C4-2B (cell line): ENCODE results near the gene FUT4.

Source experiments
- H3K27ac ChIP-seq: fragments of 450-650 bp; 2 replicates; pipeline ENCODE4 v1.5.1; 2017
- ZFX ChIP-seq: fragments of 450-650 bp; IDR thresholded peaks from 2 replicates; pipeline ENCODE4 v1.6.1; 2017
- TF ChIP-seq, protein P1 (sequence below): fragments of 450-650 bp; conservative IDR thresholded peaks from 2 replicates; pipeline ENCODE4 v1.5.1; 2017; ENCODE audit warnings: mild to moderate bottlenecking

FUT4 gene

DNA sequence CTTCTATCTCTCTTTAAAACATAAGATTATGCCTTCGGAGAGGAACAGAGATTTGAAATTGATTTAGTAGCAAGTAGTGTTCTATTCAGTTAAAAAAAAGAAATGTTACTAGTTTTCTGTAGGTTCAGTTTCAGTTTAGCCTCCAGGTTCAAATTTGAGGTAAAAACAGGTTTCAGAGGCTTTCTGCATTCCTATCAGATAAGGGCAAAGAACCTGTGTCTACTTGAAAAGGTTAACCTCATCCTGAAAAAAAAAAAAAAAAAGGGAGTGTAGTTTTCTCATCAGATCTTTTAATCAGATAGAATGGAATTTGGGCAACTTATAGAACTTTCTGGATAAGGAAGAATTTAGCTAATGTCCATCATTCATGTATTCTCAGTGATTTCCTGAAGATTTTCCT, 19.4 kb upstream of the FUT4 start:
- no peak overlapping the region for H3K27ac ChIP-seq
- TF ChIP-seq ZFX, result no peak
- TF ChIP-seq, protein P1, sequence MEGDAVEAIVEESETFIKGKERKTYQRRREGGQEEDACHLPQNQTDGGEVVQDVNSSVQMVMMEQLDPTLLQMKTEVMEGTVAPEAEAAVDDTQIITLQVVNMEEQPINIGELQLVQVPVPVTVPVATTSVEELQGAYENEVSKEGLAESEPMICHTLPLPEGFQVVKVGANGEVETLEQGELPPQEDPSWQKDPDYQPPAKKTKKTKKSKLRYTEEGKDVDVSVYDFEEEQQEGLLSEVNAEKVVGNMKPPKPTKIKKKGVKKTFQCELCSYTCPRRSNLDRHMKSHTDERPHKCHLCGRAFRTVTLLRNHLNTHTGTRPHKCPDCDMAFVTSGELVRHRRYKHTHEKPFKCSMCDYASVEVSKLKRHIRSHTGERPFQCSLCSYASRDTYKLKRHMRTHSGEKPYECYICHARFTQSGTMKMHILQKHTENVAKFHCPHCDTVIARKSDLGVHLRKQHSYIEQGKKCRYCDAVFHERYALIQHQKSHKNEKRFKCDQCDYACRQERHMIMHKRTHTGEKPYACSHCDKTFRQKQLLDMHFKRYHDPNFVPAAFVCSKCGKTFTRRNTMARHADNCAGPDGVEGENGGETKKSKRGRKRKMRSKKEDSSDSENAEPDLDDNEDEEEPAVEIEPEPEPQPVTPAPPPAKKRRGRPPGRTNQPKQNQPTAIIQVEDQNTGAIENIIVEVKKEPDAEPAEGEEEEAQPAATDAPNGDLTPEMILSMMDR, result no peak

DNA sequence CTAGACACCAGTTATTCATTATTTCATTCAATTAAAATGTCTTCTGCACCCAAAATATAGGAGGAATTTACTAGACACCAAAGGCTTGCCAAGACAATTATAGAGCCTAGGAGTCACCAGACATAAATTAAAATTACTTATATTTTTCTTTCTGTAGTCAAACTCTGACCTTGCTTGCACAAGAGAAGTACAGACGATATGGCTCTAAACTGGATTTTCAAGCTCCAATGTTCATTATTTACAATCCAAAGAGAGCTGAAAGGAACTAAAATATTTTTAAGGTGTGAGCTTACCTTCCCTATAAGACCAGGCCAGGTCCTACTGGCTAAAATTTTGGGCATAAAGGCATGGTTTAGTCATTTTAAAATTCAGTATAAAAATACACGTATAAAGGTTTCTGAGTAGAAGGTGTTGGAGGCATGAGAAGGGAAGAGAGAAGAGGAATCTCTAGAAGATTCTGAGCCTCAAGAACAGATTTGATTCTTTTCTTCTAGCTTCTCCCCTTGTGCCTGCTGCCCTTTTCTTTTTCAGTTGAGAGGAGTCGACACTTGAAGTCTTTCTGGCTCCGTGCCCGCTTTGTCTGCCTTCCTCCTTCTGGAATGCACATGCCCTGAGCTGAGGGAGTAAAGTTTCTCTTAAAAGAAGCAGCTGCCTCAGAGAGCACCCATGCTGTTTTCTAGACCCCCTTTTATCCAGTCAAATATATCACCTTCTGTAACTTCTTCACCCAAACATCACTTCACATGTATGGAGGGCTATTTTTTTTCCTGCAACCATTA, 18.0 kb upstream of the FUT4 start:
- TF ChIP-seq, protein P1, result no peak
- TF ChIP-seq ZFX, result no peak
- H3K27ac ChIP-seq, result no peak overlapping the region

DNA sequence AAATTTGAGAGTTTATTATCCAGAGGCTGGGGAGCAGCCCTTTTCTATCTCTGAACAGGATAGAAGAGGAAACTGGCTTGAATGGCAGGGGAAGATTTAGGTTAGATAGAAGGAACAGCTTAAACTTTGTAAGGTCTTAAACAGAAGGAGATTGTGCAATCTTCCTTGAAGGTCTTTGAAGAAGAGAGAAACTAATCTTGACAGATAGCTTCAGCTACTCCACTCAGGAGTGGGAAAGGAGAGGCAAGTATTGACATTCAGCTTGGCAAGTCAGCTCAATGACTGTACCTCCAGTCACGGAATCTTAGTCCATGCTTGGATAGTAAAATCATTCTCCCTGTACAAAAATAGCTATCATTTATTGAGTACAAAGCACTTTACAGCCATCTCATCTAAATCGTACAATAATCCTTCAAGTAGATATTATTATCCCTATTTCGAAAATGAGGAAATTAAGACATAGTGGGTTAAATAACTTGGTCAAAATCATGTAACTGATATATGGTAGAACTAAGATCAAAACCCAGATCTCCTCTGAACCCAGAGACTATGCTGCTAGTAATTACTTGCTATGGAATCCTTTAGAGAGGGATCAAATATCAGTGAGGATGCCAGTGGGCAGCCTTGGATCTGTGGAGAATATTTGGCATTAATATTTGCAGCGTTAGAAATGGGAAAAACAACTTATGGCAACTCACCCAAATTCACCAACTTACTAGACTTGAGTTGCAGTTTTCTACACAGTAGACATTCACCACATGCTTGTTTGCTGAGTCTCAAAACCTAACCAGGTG, 16.9 kb upstream of the FUT4 start:
- no peak overlapping the region for H3K27ac ChIP-seq
- TF ChIP-seq, protein P1, result no peak
- no peak for TF ChIP-seq ZFX

DNA sequence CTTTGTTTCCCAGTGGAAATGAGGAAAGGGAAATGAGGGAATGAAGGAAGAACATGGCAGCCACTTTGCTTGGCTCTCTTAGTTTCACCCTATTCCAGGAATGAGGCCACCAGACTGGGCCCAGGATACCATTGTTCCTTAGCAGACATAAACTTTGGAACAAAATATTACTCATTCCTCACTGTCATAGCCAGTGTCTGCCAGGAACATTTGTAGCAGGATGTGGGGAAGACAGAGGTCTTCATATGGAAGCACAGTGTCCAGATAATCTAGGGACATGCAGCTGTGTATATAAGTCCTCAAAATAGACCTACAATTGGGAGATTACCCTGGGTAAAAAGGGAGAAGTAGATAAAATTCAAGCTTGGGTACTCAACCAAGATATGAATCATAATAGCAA, 15.2 kb upstream of the FUT4 start:
- no peak overlapping the region for H3K27ac ChIP-seq
- TF ChIP-seq ZFX, result no peak
- TF ChIP-seq, protein P1, result no peak

DNA sequence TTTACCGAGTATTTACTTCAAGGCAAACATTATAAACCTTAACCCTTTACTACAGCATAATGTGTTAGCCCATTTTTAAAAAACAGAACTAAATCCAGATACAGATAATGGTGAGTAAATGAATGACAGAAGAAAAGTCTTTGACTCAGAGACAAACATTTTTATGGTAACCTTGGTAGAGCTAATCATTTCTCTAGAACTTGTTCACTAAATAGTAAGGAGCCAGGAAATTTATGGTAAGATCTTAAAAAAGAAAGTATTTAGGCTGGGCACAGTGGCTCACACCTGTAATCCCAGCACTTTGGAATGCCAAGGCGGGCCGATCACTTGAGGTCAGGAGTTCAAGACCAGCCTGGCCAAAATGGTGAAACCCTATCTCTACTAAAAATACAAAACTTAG, 11.5 kb upstream of the FUT4 start:
- TF ChIP-seq, protein P1, result no peak
- TF ChIP-seq ZFX, result no peak

DNA sequence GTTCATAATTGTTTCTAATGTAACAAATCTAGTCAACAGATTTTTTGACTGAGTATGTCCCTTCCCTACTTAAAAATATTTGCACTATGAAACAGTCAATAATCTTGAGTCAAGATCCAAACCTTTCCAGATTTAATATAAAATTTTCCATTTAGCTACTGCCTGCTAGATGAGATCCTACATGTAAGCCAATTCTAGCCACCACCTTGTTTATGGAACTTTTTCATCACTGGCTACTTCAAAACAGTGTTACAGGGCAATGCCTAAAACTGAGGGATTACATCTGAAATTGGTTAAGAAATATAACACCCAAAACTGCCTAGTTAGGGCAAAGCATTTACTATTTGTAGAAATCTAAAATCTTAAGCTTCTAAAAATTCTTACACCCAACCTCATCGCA, 10.5 kb upstream of the FUT4 start:
- TF ChIP-seq, protein P1, result no peak
- TF ChIP-seq ZFX, result no peak
- no peak overlapping the region for H3K27ac ChIP-seq

More for the DNA sequence above, 11.5 kb upstream of the FUT4 start:
- H3K27ac ChIP-seq, result no peak overlapping the region
